HEK293 (cell line): Measurements from ENCODE around the gene THPO.

ENCODE experiments used
- HOXD13 ChIP-seq: sonication (generic); formaldehyde crosslinking; IDR thresholded peaks from 2 replicates; pipeline ENCODE4 v1.8.0; 2022; ENCODE audit warnings: missing genetic modification reagents, borderline replicate concordance
- KLF1 ChIP-seq: fragments of 450-650 bp; formaldehyde crosslinking; IDR thresholded peaks from 2 replicates; pipeline ENCODE4 v1.5.1; 2016; ENCODE audit warnings: missing biosample characterization, missing genetic modification characterization
- KLF10 ChIP-seq: fragments of 450-650 bp; IDR thresholded peaks from 2 replicates; pipeline ENCODE4 v1.5.1; 2018; ENCODE audit warnings: missing biosample characterization, mild to moderate bottlenecking, missing genetic modification characterization
- KLF9 ChIP-seq: fragments of 450-650 bp; formaldehyde crosslinking; IDR thresholded peaks from 2 replicates; pipeline ENCODE4 v1.5.1; 2016; ENCODE audit warnings: missing biosample characterization, missing genetic modification characterization, low read depth
- MZF1 ChIP-seq: fragments of 450-650 bp; formaldehyde crosslinking; IDR thresholded peaks from 2 replicates; pipeline ENCODE4 v1.5.1; 2017; ENCODE audit warnings: missing biosample characterization, missing genetic modification characterization, borderline replicate concordance
- PBX3 ChIP-seq: sonication (generic); formaldehyde crosslinking; IDR thresholded peaks from 2 replicates; pipeline ENCODE4 v1.8.1; 2022; ENCODE audit warnings: mild to moderate bottlenecking, moderate library complexity, missing genetic modification reagents
- REPIN1 ChIP-seq: fragments of 450-650 bp; formaldehyde crosslinking; IDR thresholded peaks from 2 replicates; pipeline ENCODE4 v1.5.1; 2017; ENCODE audit warnings: missing biosample characterization, missing genetic modification characterization, low read depth
- SP7 ChIP-seq: fragments of 450-650 bp; formaldehyde crosslinking; IDR thresholded peaks from 2 replicates; pipeline ENCODE4 v1.5.1; 2016; ENCODE audit warnings: missing biosample characterization, missing genetic modification characterization
- TSHZ1 ChIP-seq: fragments of 450-650 bp; formaldehyde crosslinking; IDR thresholded peaks from 2 replicates; pipeline ENCODE4 v1.5.1; 2016; ENCODE audit warnings: missing biosample characterization, missing genetic modification characterization, borderline replicate concordance
- ZBTB20 ChIP-seq: fragments of 450-650 bp; formaldehyde crosslinking; IDR thresholded peaks from 2 replicates; pipeline ENCODE4 v1.5.1; 2016; ENCODE audit warnings: missing biosample characterization, missing genetic modification characterization
- ZNF16 ChIP-seq: fragments of 450-650 bp; formaldehyde crosslinking; IDR thresholded peaks from 2 replicates; pipeline ENCODE4 v1.5.1; 2016; ENCODE audit warnings: low read depth, missing biosample characterization, missing genetic modification characterization
- ZNF221 ChIP-seq: fragments of 450-650 bp; formaldehyde crosslinking; IDR thresholded peaks from 2 replicates; pipeline ENCODE4 v1.5.1; 2017; ENCODE audit warnings: missing biosample characterization, missing genetic modification characterization, borderline replicate concordance
- ZNF24 ChIP-seq: fragments of 450-650 bp; formaldehyde crosslinking; IDR thresholded peaks from 2 replicates; pipeline ENCODE4 v1.5.1; 2016; ENCODE audit warnings: missing biosample characterization, missing genetic modification characterization
- ZNF26 ChIP-seq: fragments of 450-650 bp; formaldehyde crosslinking; IDR thresholded peaks from 2 replicates; pipeline ENCODE4 v1.5.1; 2016; ENCODE audit warnings: missing biosample characterization, missing genetic modification characterization
- ZNF530 ChIP-seq: fragments of 450-650 bp; formaldehyde crosslinking; IDR thresholded peaks from 2 replicates; pipeline ENCODE4 v1.5.1; 2016; ENCODE audit warnings: low read depth, missing biosample characterization, missing genetic modification characterization
- ZNF544 ChIP-seq: fragments of 450-650 bp; formaldehyde crosslinking; IDR thresholded peaks from 2 replicates; pipeline ENCODE4 v1.5.0; 2017; ENCODE audit warnings: missing biosample characterization, missing genetic modification characterization
- ZNF549 ChIP-seq: fragments of 450-650 bp; IDR thresholded peaks from 2 replicates; pipeline ENCODE4 v1.5.1; 2018; ENCODE audit warnings: missing biosample characterization, missing genetic modification characterization, mild to moderate bottlenecking, inconsistent platforms, moderate library complexity
- ZNF561 ChIP-seq: fragments of 450-650 bp; IDR thresholded peaks from 2 replicates; pipeline ENCODE4 v1.5.1; 2018; ENCODE audit warnings: missing biosample characterization, missing genetic modification characterization, borderline replicate concordance
- ZNF571 ChIP-seq: fragments of 450-650 bp; formaldehyde crosslinking; IDR thresholded peaks from 2 replicates; pipeline ENCODE4 v1.5.0; 2017; ENCODE audit warnings: missing biosample characterization, missing genetic modification characterization
- ZNF596 ChIP-seq: fragments of 450-650 bp; IDR thresholded peaks from 2 replicates; pipeline ENCODE4 v1.5.0; 2018; ENCODE audit warnings: missing biosample characterization, mild to moderate bottlenecking, missing genetic modification characterization, moderate library complexity
- ZNF621 ChIP-seq: fragments of 450-650 bp; formaldehyde crosslinking; IDR thresholded peaks from 2 replicates; pipeline ENCODE4 v1.5.1; 2017; ENCODE audit warnings: missing biosample characterization, missing genetic modification characterization
- ZNF776 ChIP-seq: fragments of 450-650 bp; formaldehyde crosslinking; IDR thresholded peaks from 2 replicates; pipeline ENCODE4 v1.5.0; 2017; ENCODE audit warnings: missing biosample characterization, missing genetic modification characterization, borderline replicate concordance
- ZNF843 ChIP-seq: fragments of 450-650 bp; formaldehyde crosslinking; IDR thresholded peaks from 2 replicates; pipeline ENCODE4 v1.5.1; 2016; ENCODE audit warnings: missing biosample characterization, missing genetic modification characterization
- ZSCAN16 ChIP-seq: fragments of 450-650 bp; formaldehyde crosslinking; IDR thresholded peaks from 2 replicates; pipeline ENCODE4 v1.5.1; 2016; ENCODE audit warnings: missing biosample characterization, missing genetic modification characterization
- ZXDB ChIP-seq: fragments of 450-650 bp; formaldehyde crosslinking; IDR thresholded peaks from 2 replicates; pipeline ENCODE4 v1.5.1; 2016; ENCODE audit warnings: missing biosample characterization, missing genetic modification characterization
- TF ChIP-seq, protein P1 (sequence below): fragments of 450-650 bp; formaldehyde crosslinking; IDR thresholded peaks from 2 replicates; pipeline ENCODE4 v1.5.1; 2016; ENCODE audit warnings: missing biosample characterization, missing genetic modification characterization
- TF ChIP-seq, protein P2 (sequence below): fragments of 450-650 bp; formaldehyde crosslinking; IDR thresholded peaks from 2 replicates; pipeline ENCODE4 v1.5.1; 2016; ENCODE audit warnings: missing biosample characterization, missing genetic modification characterization
- TF ChIP-seq, protein P3 (sequence below): IDR thresholded peaks from 2 replicates; pipeline ENCODE4 v1.6.1; 2011; ENCODE audit warnings: mild to moderate bottlenecking, low read depth, low read length, borderline replicate concordance

The THPO gene

GRCh38 chr3:184361932-184362667, 15.9 kb downstream of the THPO start (continued):
- no peak for TF ChIP-seq SP7
- TF ChIP-seq ZNF843 (tag by site-specific recombination): no peak
- no peak for TF ChIP-seq PBX3
- TF ChIP-seq ZNF26 (tag by site-specific recombination): no peak
- TF ChIP-seq ZNF221: no peak
- peak; percentile 57 for TF ChIP-seq MZF1 (tag by site-specific recombination)
- TF ChIP-seq TSHZ1 (tag by site-specific recombination): no peak
- no peak for TF ChIP-seq REPIN1 (tag by site-specific recombination)
- no peak for TF ChIP-seq ZNF561 (tag by site-specific recombination)
- TF ChIP-seq ZNF16 (tag by site-specific recombination): no peak
- TF ChIP-seq ZNF24 (tag by site-specific recombination): no peak
- TF ChIP-seq KLF9 (tag by site-specific recombination): peak; percentile 88
- TF ChIP-seq ZNF530 (tag by site-specific recombination): no peak
- 0 out of 2 replicates have a peak, but pooled peaks have one; percentile 7 for TF ChIP-seq KLF1 (tag by site-specific recombination)
- no peak for TF ChIP-seq ZNF776
- peak; percentile 74 for TF ChIP-seq ZXDB (tag by site-specific recombination)
- no peak for TF ChIP-seq ZNF544 (tag by site-specific recombination)
- TF ChIP-seq ZNF549 (tag by site-specific recombination): no peak
- TF ChIP-seq KLF10 (tag by site-specific recombination): no peak
- peak; percentile 59 for TF ChIP-seq ZBTB20 (tag by site-specific recombination)
- no peak for TF ChIP-seq ZNF596
- no peak for TF ChIP-seq ZSCAN16
- TF ChIP-seq ZNF621 (tag by site-specific recombination): no peak
- no peak for TF ChIP-seq ZNF571
- TF ChIP-seq, protein P1, sequence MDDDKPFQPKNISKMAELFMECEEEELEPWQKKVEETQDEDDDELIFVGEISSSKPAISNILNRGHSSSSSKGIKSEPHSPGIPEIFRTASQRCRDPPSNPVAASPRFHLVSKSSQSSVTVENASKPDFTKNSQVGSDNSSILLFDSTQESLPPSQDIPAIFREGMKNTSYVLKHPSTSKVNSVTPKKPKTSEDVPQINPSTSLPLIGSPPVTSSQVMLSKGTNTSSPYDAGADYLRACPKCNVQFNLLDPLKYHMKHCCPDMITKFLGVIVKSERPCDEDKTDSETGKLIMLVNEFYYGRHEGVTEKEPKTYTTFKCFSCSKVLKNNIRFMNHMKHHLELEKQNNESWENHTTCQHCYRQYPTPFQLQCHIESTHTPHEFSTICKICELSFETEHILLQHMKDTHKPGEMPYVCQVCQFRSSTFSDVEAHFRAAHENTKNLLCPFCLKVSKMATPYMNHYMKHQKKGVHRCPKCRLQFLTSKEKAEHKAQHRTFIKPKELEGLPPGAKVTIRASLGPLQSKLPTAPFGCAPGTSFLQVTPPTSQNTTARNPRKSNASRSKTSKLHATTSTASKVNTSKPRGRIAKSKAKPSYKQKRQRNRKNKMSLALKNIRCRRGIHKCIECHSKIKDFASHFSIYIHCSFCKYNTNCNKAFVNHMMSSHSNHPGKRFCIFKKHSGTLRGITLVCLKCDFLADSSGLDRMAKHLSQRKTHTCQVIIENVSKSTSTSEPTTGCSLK (tag by site-specific recombination): no peak
- TF ChIP-seq, protein P2, sequence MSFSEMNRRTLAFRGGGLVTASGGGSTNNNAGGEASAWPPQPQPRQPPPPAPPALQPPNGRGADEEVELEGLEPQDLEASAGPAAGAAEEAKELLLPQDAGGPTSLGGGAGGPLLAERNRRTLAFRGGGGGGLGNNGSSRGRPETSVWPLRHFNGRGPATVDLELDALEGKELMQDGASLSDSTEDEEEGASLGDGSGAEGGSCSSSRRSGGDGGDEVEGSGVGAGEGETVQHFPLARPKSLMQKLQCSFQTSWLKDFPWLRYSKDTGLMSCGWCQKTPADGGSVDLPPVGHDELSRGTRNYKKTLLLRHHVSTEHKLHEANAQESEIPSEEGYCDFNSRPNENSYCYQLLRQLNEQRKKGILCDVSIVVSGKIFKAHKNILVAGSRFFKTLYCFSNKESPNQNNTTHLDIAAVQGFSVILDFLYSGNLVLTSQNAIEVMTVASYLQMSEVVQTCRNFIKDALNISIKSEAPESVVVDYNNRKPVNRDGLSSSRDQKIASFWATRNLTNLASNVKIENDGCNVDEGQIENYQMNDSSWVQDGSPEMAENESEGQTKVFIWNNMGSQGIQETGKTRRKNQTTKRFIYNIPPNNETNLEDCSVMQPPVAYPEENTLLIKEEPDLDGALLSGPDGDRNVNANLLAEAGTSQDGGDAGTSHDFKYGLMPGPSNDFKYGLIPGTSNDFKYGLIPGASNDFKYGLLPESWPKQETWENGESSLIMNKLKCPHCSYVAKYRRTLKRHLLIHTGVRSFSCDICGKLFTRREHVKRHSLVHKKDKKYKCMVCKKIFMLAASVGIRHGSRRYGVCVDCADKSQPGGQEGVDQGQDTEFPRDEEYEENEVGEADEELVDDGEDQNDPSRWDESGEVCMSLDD (tag by site-specific recombination): no peak; the same call in 1 of the 2 replicates
- TF ChIP-seq, protein P3, sequence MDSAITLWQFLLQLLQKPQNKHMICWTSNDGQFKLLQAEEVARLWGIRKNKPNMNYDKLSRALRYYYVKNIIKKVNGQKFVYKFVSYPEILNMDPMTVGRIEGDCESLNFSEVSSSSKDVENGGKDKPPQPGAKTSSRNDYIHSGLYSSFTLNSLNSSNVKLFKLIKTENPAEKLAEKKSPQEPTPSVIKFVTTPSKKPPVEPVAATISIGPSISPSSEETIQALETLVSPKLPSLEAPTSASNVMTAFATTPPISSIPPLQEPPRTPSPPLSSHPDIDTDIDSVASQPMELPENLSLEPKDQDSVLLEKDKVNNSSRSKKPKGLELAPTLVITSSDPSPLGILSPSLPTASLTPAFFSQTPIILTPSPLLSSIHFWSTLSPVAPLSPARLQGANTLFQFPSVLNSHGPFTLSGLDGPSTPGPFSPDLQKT: no peak
- TF ChIP-seq HOXD13 (CRISPR knock-in tag): no peak
